Mucosa of descending colon (tissue), 3 donors: Measurements from ENCODE around the gene CARMIL1. TPM values are rescaled to one million over a fixed set of nuclear protein-coding genes. Genes with fewer than 3 reads are reported as not detected.
"Not testable (repeated sequence)": the region's sequence is repeated elsewhere in the genome, so short reads cannot be mapped to it uniquely, and the experiment has no call there.

Source experiments
- ATAC-seq: fragments of 200-7000 bp; cut with Tn5 transposase; one replicate; pipeline ENCODE4 v1.9.1; 2020; ENCODE audit warnings: mild to moderate bottlenecking, moderate library complexity
- DNase-seq, 3 donors: peaks; one replicate each; pipeline ENCODE4 v3.0.0-alpha.2; 2020
- H3K36me3 ChIP-seq: fragments of 200-600 bp; one replicate; pipeline ENCODE4 v1.8.0; 2021; ENCODE audit warnings: low read depth, mild to moderate bottlenecking
- H3K4me1 ChIP-seq: fragments of 200-600 bp; one replicate; pipeline ENCODE4 v1.8.0; 2021; ENCODE audit warnings: low read depth, mild to moderate bottlenecking
- H3K4me3 ChIP-seq: fragments of 200-600 bp; one replicate; pipeline ENCODE4 v1.8.0; 2021; ENCODE audit warnings: mild to moderate bottlenecking
- H3K9me3 ChIP-seq: fragments of 200-600 bp; one replicate; pipeline ENCODE4 v1.8.0; 2021; ENCODE audit warnings: mild to moderate bottlenecking
- intact Hi-C, 2 donors: fragments of 100-400 bp; cut with DNase I in 1 of 2; cut with micrococcal nuclease in 1 of 2; formaldehyde crosslinking; loops; one replicate each; pipeline versions ENCODE4 v1.11.0 to v1.11.1; 2022; cut with DNase I, micrococcal nuclease
- total RNA-seq, 3 donors: library from RNA; stranded (reverse); fragmentation: NEBNext Ultra II Directional in 2 of 3; extraction: Animal tissue kit (Norgen Biotek cat#: 25700) in 2 of 3; gene quantifications; one replicate each; pipeline versions ENCODE4 v1.2.1 to v1.2.4, GENCODE V29; 2021 to 2023
- TF ChIP-seq, protein P1 (sequence below): fragments of 200-600 bp; IDR thresholded peaks from one replicate; pipeline ENCODE4 v1.8.0; 2022; ENCODE audit warnings: antibody characterized with exemption, mild to moderate bottlenecking
- donor health status: DM: no; HTN: no; CAD: no; lungs with moderate emphysema.
- donor health status: DM: no; HTN: no; CAD: no.
- donor health status: DM: no; HTN: yes; CAD: no.

CARMIL1 gene
- total RNA-seq, 3 donors from 2014 or later = 21.8 to 61.0 (median 44.8) TPM

GRCh38 chr6:25583906-25584305 lies 304.7 kb downstream of the CARMIL1 start:
- intact Hi-C loops = no loop called here
- DNase-seq = no peak
- no peak for ATAC-seq

DNA sequence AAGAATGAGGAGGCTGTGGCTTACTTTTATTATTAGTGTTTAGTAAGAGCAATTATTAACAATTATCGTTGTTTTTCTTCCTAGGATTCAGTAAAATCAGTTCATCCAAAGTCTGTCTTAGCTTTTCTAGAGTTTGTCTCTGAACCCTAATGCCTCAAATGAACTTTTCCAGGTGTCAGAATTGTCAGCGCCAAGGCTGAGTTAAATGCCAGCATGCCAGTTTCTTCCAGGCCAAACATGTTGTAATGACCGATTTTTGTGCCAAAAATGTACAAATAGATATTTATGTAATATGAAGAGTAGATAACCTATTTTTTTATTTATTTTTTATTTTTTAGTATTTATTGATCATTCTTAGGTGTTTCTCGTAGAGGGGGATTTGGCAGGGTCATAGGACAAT lies 306.1 kb downstream of the CARMIL1 start:
- DNase-seq = no peak
- intact Hi-C loops = no loop called here
- no peaks in the 10 kb centered on the region for H3K4me1 ChIP-seq
- ATAC-seq = no peak
- H3K9me3 ChIP-seq = no peaks in the 10 kb centered on the region
- H3K36me3 ChIP-seq = no peaks in the 10 kb centered on the region
- H3K4me3 ChIP-seq = no peak overlapping the region
- TF ChIP-seq, protein P1, sequence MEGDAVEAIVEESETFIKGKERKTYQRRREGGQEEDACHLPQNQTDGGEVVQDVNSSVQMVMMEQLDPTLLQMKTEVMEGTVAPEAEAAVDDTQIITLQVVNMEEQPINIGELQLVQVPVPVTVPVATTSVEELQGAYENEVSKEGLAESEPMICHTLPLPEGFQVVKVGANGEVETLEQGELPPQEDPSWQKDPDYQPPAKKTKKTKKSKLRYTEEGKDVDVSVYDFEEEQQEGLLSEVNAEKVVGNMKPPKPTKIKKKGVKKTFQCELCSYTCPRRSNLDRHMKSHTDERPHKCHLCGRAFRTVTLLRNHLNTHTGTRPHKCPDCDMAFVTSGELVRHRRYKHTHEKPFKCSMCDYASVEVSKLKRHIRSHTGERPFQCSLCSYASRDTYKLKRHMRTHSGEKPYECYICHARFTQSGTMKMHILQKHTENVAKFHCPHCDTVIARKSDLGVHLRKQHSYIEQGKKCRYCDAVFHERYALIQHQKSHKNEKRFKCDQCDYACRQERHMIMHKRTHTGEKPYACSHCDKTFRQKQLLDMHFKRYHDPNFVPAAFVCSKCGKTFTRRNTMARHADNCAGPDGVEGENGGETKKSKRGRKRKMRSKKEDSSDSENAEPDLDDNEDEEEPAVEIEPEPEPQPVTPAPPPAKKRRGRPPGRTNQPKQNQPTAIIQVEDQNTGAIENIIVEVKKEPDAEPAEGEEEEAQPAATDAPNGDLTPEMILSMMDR = no peak

More at GRCh38 chr6:25583906-25584305, 304.7 kb downstream of the CARMIL1 start:
- no peaks in the 10 kb centered on the region for H3K4me1 ChIP-seq
- TF ChIP-seq, protein P1 = no peak
- H3K9me3 ChIP-seq = no peaks in the 10 kb centered on the region
- H3K4me3 ChIP-seq = no peak overlapping the region
- H3K36me3 ChIP-seq = no peaks in the 10 kb centered on the region

GRCh38 chr6:25586119-25586518 lies 306.9 kb downstream of the CARMIL1 start:
- H3K4me3 ChIP-seq, H3K36me3 ChIP-seq, H3K4me1 ChIP-seq, DNase-seq, intact Hi-C loops, ATAC-seq, H3K9me3 ChIP-seq: not testable (repeated sequence)

GRCh38 chr6:25586927-25587326 lies 307.8 kb downstream of the CARMIL1 start:
- TF ChIP-seq, protein P1 = no peak
- Histone ChIP-seq H3K36me3 (no peaks in the 10 kb centered on the region), H3K9me3 (no peaks in the 10 kb centered on the region), H3K4me1 (no peaks in the 10 kb centered on the region), H3K4me3 (no peak overlapping the region)
- ATAC-seq = no peak
- DNase-seq = no peak
- intact Hi-C loops = no loop called here

DNA sequence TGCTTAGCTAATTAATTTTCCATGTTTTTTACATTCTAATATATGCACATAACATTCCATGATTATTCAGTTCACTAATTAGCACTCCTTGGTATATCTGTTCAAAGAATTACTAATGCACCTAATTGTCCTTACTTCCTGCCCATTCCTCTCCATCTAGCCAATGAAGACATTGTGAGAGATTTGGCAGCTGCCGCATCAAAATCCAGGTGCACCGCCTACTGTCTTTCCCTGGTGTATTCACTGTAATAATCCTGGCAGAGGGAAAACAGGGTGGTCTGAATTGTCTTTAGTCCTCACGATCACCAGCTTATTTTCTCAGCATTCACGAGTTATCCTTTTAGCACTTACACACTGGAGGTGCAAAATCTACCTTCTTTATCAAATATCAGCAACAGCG lies 311.8 kb downstream of the CARMIL1 start:
- H3K4me3 ChIP-seq = no peak overlapping the region
- intact Hi-C loops = no loop called here
- ATAC-seq (no peak), DNase-seq (no peak)
- H3K4me1 ChIP-seq = no peaks in the 10 kb centered on the region
- H3K9me3 ChIP-seq = no peaks in the 10 kb centered on the region
- H3K36me3 ChIP-seq = no peaks in the 10 kb centered on the region
- TF ChIP-seq, protein P1 = no peak

DNA sequence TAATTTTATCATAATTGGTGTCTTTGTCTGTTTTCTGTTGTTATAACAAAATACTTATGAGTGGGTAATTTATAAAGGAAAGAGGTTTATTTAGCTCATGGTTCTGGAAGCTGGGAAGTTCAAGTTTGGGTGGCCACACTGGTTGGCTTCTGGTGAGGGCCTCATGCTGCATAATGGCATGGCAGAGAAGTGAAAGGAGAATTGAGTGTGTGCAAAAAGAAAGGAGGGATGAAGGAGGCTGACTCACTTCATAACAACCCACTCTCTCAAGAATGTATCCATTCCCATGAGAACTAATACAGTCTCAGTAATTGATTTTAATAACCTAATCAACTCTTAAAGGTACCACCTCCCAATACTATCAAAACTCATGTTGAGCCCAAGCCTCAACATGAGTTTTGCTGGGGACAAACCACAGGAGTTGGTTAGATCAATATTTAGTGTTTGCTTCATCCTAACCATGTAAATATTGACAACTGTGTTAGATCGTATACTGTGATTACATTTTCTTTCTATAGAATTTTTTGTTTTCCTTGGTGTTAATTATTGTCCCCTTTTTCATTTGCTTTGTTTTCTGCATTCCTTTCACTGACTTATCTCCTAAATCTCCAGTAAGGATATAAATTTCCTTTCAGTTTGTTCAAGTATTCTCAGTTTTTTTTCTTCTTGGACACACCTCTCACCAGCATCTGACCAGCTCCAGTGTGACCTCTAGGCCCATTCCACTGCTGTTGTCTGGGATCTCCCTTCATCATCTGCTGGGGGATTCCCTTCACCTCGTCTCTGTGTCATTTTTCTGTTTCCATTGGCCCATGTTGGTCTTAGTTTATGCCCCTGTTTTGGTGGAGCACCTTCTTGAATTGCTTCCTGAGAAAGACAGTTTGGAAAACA lies 318.0 kb downstream of the CARMIL1 start:
- Histone ChIP-seq H3K4me3 (no peak overlapping the region), H3K4me1 (no peaks in the 10 kb centered on the region), H3K9me3 (no peaks in the 10 kb centered on the region), H3K36me3 (no peaks in the 10 kb centered on the region)
- TF ChIP-seq, protein P1 = no peak
- no peak for ATAC-seq
- intact Hi-C loops = no loop called here
- DNase-seq = no peak
